Activated CD4-positive, alpha-beta memory T cell treated with anti-CD3 and anti-CD28 coated beads, Interleukin-2, amount 10 ng/mL, durations not matched to agents 7 days and 5 days (primary cell): ENCODE results near the gene SMIM24. TPM values are rescaled to one million over a fixed set of nuclear protein-coding genes. Genes with fewer than 3 reads are reported as not detected.
"Not testable (repeated sequence)": the region's sequence is repeated elsewhere in the genome, so short reads cannot be mapped to it uniquely, and the experiment has no call there.

Source experiments
- CTCF ChIA-PET: fragments of 350-600 bp; sonication (Branson Sonifier 250); formaldehyde crosslinking; loops from one replicate; lab custom pipeline; 2021; ENCODE audit warnings: antibody characterized with exemption, inconsistent platforms; lab: Charles Lee
- POLR2A ChIA-PET: fragments of 350-600 bp; sonication (Branson Sonifier 250); formaldehyde crosslinking; loops from one replicate; lab custom pipeline; 2021; ENCODE audit warnings: antibody characterized with exemption; lab: Charles Lee
- DNase-seq: peaks from one replicate; pipeline ENCODE4 v3.0.0-alpha.2; 2020
- H3K27ac Mint-ChIP-seq: one replicate; pipeline ENCODE4 v1.8.0; 2021; ENCODE audit warnings: mild to moderate bottlenecking, mixed read lengths
- H3K27me3 Mint-ChIP-seq: one replicate; pipeline ENCODE4 v1.8.0; 2021; ENCODE audit warnings: mixed read lengths
- H3K36me3 Mint-ChIP-seq: one replicate; pipeline ENCODE4 v1.8.0; 2021; ENCODE audit warnings: low read depth, mixed read lengths
- H3K4me1 Mint-ChIP-seq: one replicate; pipeline ENCODE4 v1.8.0; 2021; ENCODE audit warnings: mixed read lengths
- H3K4me3 Mint-ChIP-seq: one replicate; pipeline ENCODE4 v1.8.0; 2021; ENCODE audit warnings: mild to moderate bottlenecking, mixed read lengths
- H3K9me3 Mint-ChIP-seq: one replicate; pipeline ENCODE4 v1.8.0; 2021; ENCODE audit warnings: mixed read lengths
- total RNA-seq, 2 experiments: library from RNA; stranded (reverse); gene quantifications; one replicate each; pipeline ENCODE4 v1.2.3, GENCODE V29; 2021

Gene SMIM24
- total RNA-seq, 2 experiments from 2014 or later: not detected

- peaks cover 33% of the 10 kb centered on the region for H3K36me3 Mint-ChIP-seq
- no peaks in the 10 kb centered on the region for H3K27me3 Mint-ChIP-seq
- CTCF ChIA-PET: no interaction called here
- no peaks in the 10 kb centered on the region for H3K9me3 Mint-ChIP-seq
- H3K4me1 Mint-ChIP-seq: peaks cover 35% of the 10 kb centered on the region
- POLR2A ChIA-PET: interaction anchor here (1.0 kb wide), 1 partner anchor 10 kb away, joined by 4 read pairs; the partner anchor contains the start of gene DOHH
- no peak overlapping the region for H3K4me3 Mint-ChIP-seq
- DNase-seq: no peak
- no peak overlapping the region for H3K27ac Mint-ChIP-seq
Measured at GRCh38 chr19:3510727-3511126, 30.4 kb upstream of the SMIM24 start.

- peaks cover 33% of the 10 kb centered on the region for H3K36me3 Mint-ChIP-seq
- no peak for DNase-seq
- ChIA-PET CTCF (interaction anchor here (0.7 kb wide), 1 partner anchor 15 kb away, joined by 3 read pairs; no protein-coding TSS in a partner anchor), POLR2A (interaction anchor here (1.0 kb wide), 1 partner anchor 9 kb away, joined by 4 read pairs; the partner anchor contains the start of gene DOHH)
- peak overlapping the region; percentile 25 for H3K4me3 Mint-ChIP-seq
- peaks cover 40% of the 10 kb centered on the region for H3K4me1 Mint-ChIP-seq
- H3K9me3 Mint-ChIP-seq: no peaks in the 10 kb centered on the region
- peak overlapping the region; percentile 27 for H3K27ac Mint-ChIP-seq
- H3K27me3 Mint-ChIP-seq: no peaks in the 10 kb centered on the region
Measured at GRCh38 chr19:3509566-3509989, 29.3 kb upstream of the SMIM24 start.

GRCh38 chr19:3508771-3509535 is 28.6 kb upstream of the SMIM24 start:
- H3K4me3 Mint-ChIP-seq: peak overlapping the region; percentile 88

GRCh38 chr19:3508121-3508661 is 27.9 kb upstream of the SMIM24 start:
- H3K27me3 Mint-ChIP-seq, DNase-seq, H3K9me3 Mint-ChIP-seq: not testable (repeated sequence)
- Mint-ChIP-seq H3K36me3 (peaks cover 33% of the 10 kb centered on the region), H3K4me3 (peak overlapping the region; percentile 88), H3K4me1 (peaks cover 41% of the 10 kb centered on the region), H3K27ac (peak overlapping the region; percentile 11)
- CTCF ChIA-PET: interaction anchor here (0.7 kb wide), 1 partner anchor 77 kb away, joined by 5 read pairs; the partner anchor contains the start of gene GIPC3
- POLR2A ChIA-PET: interaction anchor here (0.6 kb wide), 1 partner anchor 29 kb away, joined by 3 read pairs; no protein-coding TSS in a partner anchor

More at GRCh38 chr19:3508771-3509535, 28.6 kb upstream of the SMIM24 start:
- H3K36me3 Mint-ChIP-seq: peaks cover 33% of the 10 kb centered on the region
- CTCF ChIA-PET: interaction anchor here (0.7 kb wide), 2 partner anchors 14 to 77 kb away, joined by 3 to 5 read pairs; partner anchors contain the start of gene GIPC3
- POLR2A ChIA-PET: interaction anchor here (0.6 kb wide), 1 partner anchor 30 kb away, joined by 3 read pairs; no protein-coding TSS in a partner anchor
- no peaks in the 10 kb centered on the region for H3K9me3 Mint-ChIP-seq
- H3K27ac Mint-ChIP-seq: no peak overlapping the region
- no peaks in the 10 kb centered on the region for H3K27me3 Mint-ChIP-seq
- peaks cover 44% of the 10 kb centered on the region for H3K4me1 Mint-ChIP-seq
- DNase-seq: no peak

- Mint-ChIP-seq H3K27me3 (no peaks in the 10 kb centered on the region), H3K4me1 (peaks cover 41% of the 10 kb centered on the region), H3K4me3 (peak overlapping the region; percentile 88), H3K9me3 (no peaks in the 10 kb centered on the region), H3K27ac (peak overlapping the region; percentile 84), H3K36me3 (peaks cover 33% of the 10 kb centered on the region)
- ChIA-PET CTCF (no interaction called here), POLR2A (interaction anchor here (1.0 to 1.6 kb wide), 3 partner anchors 10 to 331 kb away, joined by 4 to 8 read pairs (median 5); partner anchors contain the start of gene MFSD12)
- DNase-seq: peak; percentile 47
Measured at GRCh38 chr19:3507371-3508120, 27.2 kb upstream of the SMIM24 start.

- Mint-ChIP-seq H3K4me3 (peak overlapping the region; percentile 88), H3K27ac (peak overlapping the region; percentile 84), H3K4me1 (peaks cover 41% of the 10 kb centered on the region), H3K36me3 (peaks cover 33% of the 10 kb centered on the region), H3K9me3 (no peaks in the 10 kb centered on the region), H3K27me3 (no peaks in the 10 kb centered on the region)
- peak; percentile 38 for DNase-seq
- ChIA-PET CTCF (no interaction called here), POLR2A (interaction anchor here (0.6 to 1.9 kb wide), 6 partner anchors 10 to 330 kb away, joined by 3 to 8 read pairs (median 4); partner anchors contain the start of gene MFSD12)
Measured at GRCh38 chr19:3506384-3507340, 26.3 kb upstream of the SMIM24 start.

- Mint-ChIP-seq H3K4me3 (peak within 1 kb of the TSS; percentile 88), H3K9me3 (no peaks in the 10 kb centered on the region), H3K36me3 (peaks cover 30% of the 10 kb centered on the region), H3K27me3 (no peaks in the 10 kb centered on the region), H3K27ac (peak within 1 kb of the TSS; percentile 98), H3K4me1 (peaks cover 45% of the 10 kb centered on the region)
- CTCF ChIA-PET: interaction anchor here (0.6 kb wide), 1 partner anchor 205 kb away, joined by 3 read pairs; no protein-coding TSS in a partner anchor
- DNase-seq: peak; percentile 100
- POLR2A ChIA-PET: interaction anchor here (0.9 to 1.9 kb wide), 4 partner anchors 11 to 99 kb away, joined by 3 to 8 read pairs (median 6); partner anchors contain the start of gene MFSD12
Measured at GRCh38 chr19:3505598-3506383, 25.5 kb upstream of the SMIM24 start, which contains the start of gene FZR1. Gene FZR1 (plus strand): TSS chr19:3506311. CDS start chr19:3522990, 16,679 bp downstream.

- ChIA-PET POLR2A (interaction anchor here (1.0 to 1.9 kb wide), 2 partner anchors 12 to 50 kb away, joined by 3 to 8 read pairs; no protein-coding TSS in a partner anchor), CTCF (interaction anchor here (0.6 to 0.7 kb wide), 4 partner anchors 8 to 204 kb away, joined by 3 to 7 read pairs (median 3); no protein-coding TSS in a partner anchor)
- peak overlapping the region; percentile 88 for H3K4me3 Mint-ChIP-seq
- H3K4me1 Mint-ChIP-seq: peaks cover 48% of the 10 kb centered on the region
- no peak for DNase-seq
- H3K27ac Mint-ChIP-seq: peak overlapping the region; percentile 98
- peaks cover 25% of the 10 kb centered on the region for H3K36me3 Mint-ChIP-seq
- H3K9me3 Mint-ChIP-seq: no peaks in the 10 kb centered on the region
- no peaks in the 10 kb centered on the region for H3K27me3 Mint-ChIP-seq
Measured at GRCh38 chr19:3504735-3505134, 24.4 kb upstream of the SMIM24 start.

GRCh38 chr19:3503036-3503572 is 22.8 kb upstream of the SMIM24 start:
- POLR2A ChIA-PET: no interaction called here
- no peak for DNase-seq
- peaks cover 14% of the 10 kb centered on the region for H3K36me3 Mint-ChIP-seq
- no peaks in the 10 kb centered on the region for H3K9me3 Mint-ChIP-seq
- no peaks in the 10 kb centered on the region for H3K27me3 Mint-ChIP-seq
- CTCF ChIA-PET: interaction anchor here (0.7 to 1.4 kb wide), 4 partner anchors 18 to 899 kb away, joined by 3 read pairs; no protein-coding TSS in a partner anchor
- no peak overlapping the region for H3K4me3 Mint-ChIP-seq
- peaks cover 44% of the 10 kb centered on the region for H3K4me1 Mint-ChIP-seq
- no peak overlapping the region for H3K27ac Mint-ChIP-seq

- no peak overlapping the region for H3K27ac Mint-ChIP-seq
- no peaks in the 10 kb centered on the region for H3K27me3 Mint-ChIP-seq
- peaks cover 40% of the 10 kb centered on the region for H3K4me1 Mint-ChIP-seq
- no peak overlapping the region for H3K4me3 Mint-ChIP-seq
- DNase-seq: no peak
- H3K9me3 Mint-ChIP-seq: no peaks in the 10 kb centered on the region
- ChIA-PET POLR2A (no interaction called here), CTCF (interaction anchor here (1.1 to 3.4 kb wide), 4 partner anchors 14 to 72 kb away, joined by 3 to 23 read pairs (median 4); partner anchors contain the start of gene SMIM44)
- H3K36me3 Mint-ChIP-seq: peaks cover 13% of the 10 kb centered on the region
Measured at GRCh38 chr19:3501780-3502179, 21.5 kb upstream of the SMIM24 start.
